Sigmoid colon (tissue), 7 donors: ENCODE measurements around the gene SPOCK2. TPM values are rescaled to one million over a fixed set of nuclear protein-coding genes. Genes with fewer than 3 reads are reported as not detected.

Source experiments
- DNase-seq: peaks from one replicate; pipeline ENCODE4 v3.0.0-alpha.2; 2019
- H3K27ac ChIP-seq, 4 donors: fragments of 200-600 bp; sonication (generic); one replicate each; pipeline ENCODE4 v1.5.1; 2016 to 2019; ENCODE audit warnings: mild to moderate bottlenecking in 1 of 4
- H3K27me3 ChIP-seq, 3 donors: fragments of 200-600 bp; sonication (generic); one replicate each; pipeline ENCODE4 v1.5.1; 2019; ENCODE audit warnings: mild to moderate bottlenecking in 1 of 3
- H3K36me3 ChIP-seq, 4 donors: fragments of 200-600 bp; sonication (generic); one replicate each; pipeline ENCODE4 v1.5.1; 2016 to 2019
- H3K4me1 ChIP-seq, 4 donors: fragments of 200-600 bp; sonication (generic); one replicate each; pipeline ENCODE4 v1.5.1; 2017 to 2019
- H3K4me3 ChIP-seq, 4 donors: fragments of 200-600 bp; sonication (generic); one replicate each; pipeline ENCODE4 v1.5.1; 2017 to 2019; ENCODE audit warnings: mild to moderate bottlenecking in 2 of 4, moderate library complexity in 1 of 4
- H3K9me3 ChIP-seq, 4 donors: fragments of 200-600 bp in 3 of 4; sonication (generic) in 3 of 4; one replicate each; pipeline versions ENCODE4 v1.5.1 to v1.6.1; 2013 to 2019
- EP300 ChIP-seq, 4 donors: sonication (generic); formaldehyde crosslinking; IDR thresholded peaks; one replicate each; pipeline ENCODE4 v1.6.1; 2017; ENCODE audit warnings: antibody characterized with exemption in 4 of 4
- POLR2A ChIP-seq, 2 donors: fragments of 450-650 bp; IDR thresholded peaks; one replicate each; pipeline ENCODE4 v1.6.1; 2016; ENCODE audit warnings: antibody characterized with exemption in 2 of 2, mild to moderate bottlenecking in 2 of 2, moderate library complexity in 2 of 2
- POLR2AphosphoS5 ChIP-seq, 4 donors: sonication (generic); formaldehyde crosslinking; IDR thresholded peaks; one replicate each; pipeline ENCODE4 v1.6.1; 2017; ENCODE audit warnings: antibody characterized with exemption in 4 of 4
- WGBS, 2 donors: extraction: QIAGEN DNeasy Blood & Tissue Kit; methylation state at CpG; one replicate each; pipeline ENCODE4 v1.1.7; 2013; 5-methylcytosine and 5-hydroxymethylcytosine counted together
- intact Hi-C: fragments of 100-400 bp; cut with DNase I; formaldehyde crosslinking; loops from one replicate; pipeline ENCODE4 v1.15.1; 2023
- polyA plus RNA-seq, 3 donors: library from polyadenylated mRNA; stranded (reverse); fragments of 200-250 nt; gene quantifications; one replicate each; pipeline ENCODE4 v1.2.3, GENCODE V29; 2013
- total RNA-seq, 4 donors: library from RNA; depleted of rRNA; stranded (reverse); fragments of >200 nt; gene quantifications; one replicate each; pipeline ENCODE4 v1.1.0, GENCODE V29; 2016
- TF ChIP-seq, protein P1 (sequence below), 4 experiments: fragments of 450-650 bp in 3 of 4; fragments of 200-600 bp in 1 of 4; IDR thresholded peaks; one replicate each; pipeline ENCODE4 v1.5.1; 2016 to 2019; ENCODE audit warnings: antibody characterized with exemption in 4 of 4, mild to moderate bottlenecking in 3 of 4, moderate library complexity in 2 of 4
- donor health status: healthy with polysubstance abuse.
- donor health status: Bipolar disorder and iron deficiency.
- donor health status: healthy.

Gene SPOCK2
- total and polyA plus RNA-seq, 7 donors: 0.60 to 59.5 (median 7.8) TPM

DNA sequence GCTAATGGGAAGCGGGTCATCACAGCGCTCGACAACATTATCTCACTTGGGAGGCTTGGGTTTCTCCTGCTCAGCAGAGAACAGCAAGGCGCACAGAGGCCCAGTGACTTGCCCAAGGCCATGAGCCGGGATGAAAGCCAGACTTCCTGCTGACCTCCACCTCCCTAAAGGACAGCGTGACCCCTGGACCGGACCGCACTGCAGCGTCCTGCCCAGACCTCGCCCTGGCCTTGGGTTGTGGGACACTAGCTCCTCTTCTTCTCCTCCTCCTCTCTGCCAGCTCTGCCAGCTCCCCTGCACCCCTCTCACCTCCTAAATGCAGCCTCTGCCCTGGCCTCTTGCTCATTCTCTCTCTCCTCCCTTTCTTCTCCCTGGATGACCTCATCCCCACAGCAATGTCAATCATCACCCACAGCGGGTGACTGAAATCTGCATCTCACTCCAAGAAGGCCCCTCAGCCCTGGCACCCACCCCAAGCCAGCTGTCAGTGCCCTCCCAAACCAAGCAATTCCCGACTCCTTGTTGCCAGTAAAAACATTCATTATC lies 19.4 kb downstream of the SPOCK2 start:
- Histone ChIP-seq H3K36me3 (no peaks in the 10 kb centered on the region), H3K4me1 (peaks cover 0 to 9% (median 0%) of the 10 kb centered on the region in 4 donors), H3K27ac (no peak overlapping the region), H3K4me3 (no peak overlapping the region), H3K27me3 (no peaks in the 10 kb centered on the region), H3K9me3 (no peaks in the 10 kb centered on the region)
- intact Hi-C loops: no loop called here
- DNase-seq: no peak
- 73 to 83% methylated on average over 12 of the region's 12 CpGs for WGBS, 2 donors
- TF ChIP-seq POLR2A (IDR thresholded peaks at IDR 0.05): no peak
- TF ChIP-seq, protein P1, sequence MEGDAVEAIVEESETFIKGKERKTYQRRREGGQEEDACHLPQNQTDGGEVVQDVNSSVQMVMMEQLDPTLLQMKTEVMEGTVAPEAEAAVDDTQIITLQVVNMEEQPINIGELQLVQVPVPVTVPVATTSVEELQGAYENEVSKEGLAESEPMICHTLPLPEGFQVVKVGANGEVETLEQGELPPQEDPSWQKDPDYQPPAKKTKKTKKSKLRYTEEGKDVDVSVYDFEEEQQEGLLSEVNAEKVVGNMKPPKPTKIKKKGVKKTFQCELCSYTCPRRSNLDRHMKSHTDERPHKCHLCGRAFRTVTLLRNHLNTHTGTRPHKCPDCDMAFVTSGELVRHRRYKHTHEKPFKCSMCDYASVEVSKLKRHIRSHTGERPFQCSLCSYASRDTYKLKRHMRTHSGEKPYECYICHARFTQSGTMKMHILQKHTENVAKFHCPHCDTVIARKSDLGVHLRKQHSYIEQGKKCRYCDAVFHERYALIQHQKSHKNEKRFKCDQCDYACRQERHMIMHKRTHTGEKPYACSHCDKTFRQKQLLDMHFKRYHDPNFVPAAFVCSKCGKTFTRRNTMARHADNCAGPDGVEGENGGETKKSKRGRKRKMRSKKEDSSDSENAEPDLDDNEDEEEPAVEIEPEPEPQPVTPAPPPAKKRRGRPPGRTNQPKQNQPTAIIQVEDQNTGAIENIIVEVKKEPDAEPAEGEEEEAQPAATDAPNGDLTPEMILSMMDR (IDR thresholded peaks at IDR 0.05): no peak
- TF ChIP-seq POLR2AphosphoS5 (IDR thresholded peaks at IDR 0.05): no peak
- no peak for TF ChIP-seq EP300 (IDR thresholded peaks at IDR 0.05)

- no peak overlapping the region for H3K4me3 ChIP-seq
- WGBS, 2 donors: 93 to 96% methylated on average over 11 of the region's 11 CpGs
- DNase-seq: no peak
- no peaks in the 10 kb centered on the region for H3K9me3 ChIP-seq
- TF ChIP-seq, protein P1 (IDR thresholded peaks at IDR 0.05): no peak
- no peak for TF ChIP-seq EP300 (IDR thresholded peaks at IDR 0.05)
- no peak for TF ChIP-seq POLR2AphosphoS5 (IDR thresholded peaks at IDR 0.05)
- no peak for TF ChIP-seq POLR2A (IDR thresholded peaks at IDR 0.05)
- no peaks in the 10 kb centered on the region for H3K27me3 ChIP-seq
- H3K27ac ChIP-seq: no peak overlapping the region
- H3K4me1 ChIP-seq: peaks cover 0 to 9% (median 0%) of the 10 kb centered on the region in 4 donors
- intact Hi-C loops: no loop called here
- H3K36me3 ChIP-seq: no peaks in the 10 kb centered on the region
Observed at GRCh38 chr10:72068126-72068765, 20.1 kb downstream of the SPOCK2 start.

DNA sequence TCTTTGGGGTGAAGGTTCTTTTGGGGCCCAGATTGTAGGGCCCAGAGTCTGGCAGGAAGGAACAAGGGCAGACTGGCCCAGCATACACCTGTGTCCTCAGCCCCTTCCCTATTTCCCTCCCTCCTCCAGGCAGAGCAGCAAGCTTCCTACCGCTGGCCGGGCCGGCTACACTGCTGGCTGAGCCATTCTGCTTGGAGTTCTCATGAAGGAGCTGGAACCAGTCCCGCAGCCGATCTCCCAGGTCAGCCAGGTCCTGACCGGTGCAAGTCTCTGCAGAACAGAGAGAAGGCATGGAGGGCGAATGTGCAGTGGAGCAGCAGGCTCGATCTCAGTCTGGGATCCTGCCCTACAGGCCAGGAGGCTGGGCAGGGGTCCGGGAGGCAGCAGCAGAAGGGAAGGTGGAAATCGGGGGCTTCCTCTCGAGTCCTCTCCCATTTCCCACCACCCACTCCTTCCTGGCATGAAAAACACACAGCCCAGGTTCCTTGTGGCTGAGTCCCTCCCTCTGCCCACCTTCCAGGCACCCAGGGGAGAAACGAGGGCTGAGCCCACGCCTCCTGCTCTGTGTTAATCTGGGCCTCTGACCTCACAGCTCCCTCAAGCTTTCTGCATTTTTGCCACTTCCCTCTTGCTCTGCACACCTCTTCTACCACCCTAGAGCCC lies 20.8 kb downstream of the SPOCK2 start:
- peak overlapping the region in 2 of 4 donors; percentile 25 to 30 for H3K27ac ChIP-seq
- no peaks in the 10 kb centered on the region for H3K36me3 ChIP-seq
- no peaks in the 10 kb centered on the region for H3K9me3 ChIP-seq
- 87 to 92% methylated on average over 13 of the region's 13 CpGs for WGBS, 2 donors
- peaks cover 0 to 9% (median 0%) of the 10 kb centered on the region in 4 donors for H3K4me1 ChIP-seq
- no peaks in the 10 kb centered on the region for H3K27me3 ChIP-seq
- TF ChIP-seq EP300 (IDR thresholded peaks at IDR 0.05) (no peak), POLR2A (IDR thresholded peaks at IDR 0.05) (no peak), POLR2AphosphoS5 (IDR thresholded peaks at IDR 0.05) (no peak)
- TF ChIP-seq, protein P1 (IDR thresholded peaks at IDR 0.05): no peak
- no peak for DNase-seq
- H3K4me3 ChIP-seq: no peak overlapping the region
- intact Hi-C loops: no loop called here

DNA sequence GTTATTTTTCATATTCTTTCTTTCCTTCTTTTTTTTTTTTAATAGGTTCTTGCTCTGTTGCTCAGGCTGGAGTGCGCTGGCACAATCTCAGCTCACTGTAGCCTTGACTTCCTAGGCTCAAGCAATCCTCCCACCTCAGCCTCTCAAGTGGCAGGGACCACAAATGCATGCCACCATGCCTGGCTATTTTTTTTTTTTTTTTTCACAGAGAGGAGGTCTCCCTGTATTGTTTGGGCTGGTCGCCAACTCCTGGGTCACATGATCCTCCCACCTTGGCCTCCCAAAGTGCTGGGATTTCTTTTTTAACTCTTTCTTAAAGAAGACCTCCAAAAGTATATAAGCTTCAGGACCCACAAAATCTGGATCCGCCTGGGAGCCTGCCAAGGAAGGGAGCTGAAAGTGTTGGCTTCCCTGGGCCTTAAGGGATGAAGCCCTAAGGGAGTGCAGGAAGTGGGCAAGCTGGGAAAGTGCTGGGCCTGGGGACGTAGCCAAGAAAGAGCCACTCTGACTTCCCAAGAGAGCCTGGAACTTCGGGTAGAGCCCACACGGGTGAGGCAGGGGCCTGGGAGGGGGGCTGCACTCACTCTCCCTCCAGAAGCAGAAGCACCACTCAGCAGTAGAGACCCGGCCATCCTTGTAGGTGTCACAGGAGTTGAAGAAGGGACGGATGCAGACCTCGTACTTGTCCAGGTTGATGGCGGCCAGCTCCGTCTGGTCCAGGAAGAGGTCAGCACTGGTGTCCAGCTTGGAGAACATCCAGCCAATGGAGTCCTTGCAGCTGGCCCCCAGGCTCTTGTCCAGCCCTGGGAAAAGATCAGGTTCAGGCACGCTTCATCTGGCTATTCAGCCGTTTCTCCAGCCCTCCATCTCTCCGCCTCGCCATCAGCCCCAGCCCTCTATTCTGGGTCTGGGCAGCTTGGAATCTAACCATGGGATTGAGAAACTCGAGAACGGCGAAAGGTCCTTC lies 21.8 kb downstream of the SPOCK2 start:
- 80 to 88% methylated on average over 18 of the region's 18 CpGs for WGBS, 2 donors
- Histone ChIP-seq H3K4me3 (no peak overlapping the region), H3K36me3 (no peaks in the 10 kb centered on the region), H3K4me1 (peaks cover 0 to 9% (median 0%) of the 10 kb centered on the region in 4 donors), H3K9me3 (no peaks in the 10 kb centered on the region), H3K27ac (peak overlapping the region in 1 of 4 donors; percentile 30), H3K27me3 (no peaks in the 10 kb centered on the region)
- intact Hi-C loops: no loop called here
- peak; percentile 85 for DNase-seq
- TF ChIP-seq EP300 (IDR thresholded peaks at IDR 0.05) (no peak), POLR2A (IDR thresholded peaks at IDR 0.05) (no peak), POLR2AphosphoS5 (IDR thresholded peaks at IDR 0.05) (peak in 3 of 4 donors; percentile 5 to 58 (median 43))
- TF ChIP-seq, protein P1 (IDR thresholded peaks at IDR 0.05): no peak
